WTC11 (cell line): ENCODE measurements around the gene ADAP1. TPM values are rescaled to one million over a fixed set of nuclear protein-coding genes. Genes with fewer than 3 reads are reported as not detected.

Experiments used
- ATAC-seq: fragments of 200-7000 bp; cut with Tn5 transposase; 2 replicates; pipeline ENCODE4 v1.10.0; 2021; ENCODE audit warnings: mild to moderate bottlenecking, moderate library complexity
- CTCF ChIA-PET: fragments of 300-600 bp; sonication (Branson Sonifier 250); formaldehyde crosslinking; loops from one replicate; lab custom pipeline; 2021; ENCODE audit warnings: antibody characterized with exemption; lab: Charles Lee
- POLR2A ChIA-PET: fragments of 350-600 bp; sonication (Branson Sonifier 250); formaldehyde crosslinking; loops from one replicate; lab custom pipeline; 2021; ENCODE audit warnings: antibody characterized with exemption; lab: Charles Lee
- DNase-seq: peaks from one replicate; pipeline ENCODE4 v3.0.0; 2021; ENCODE audit warnings: low spot score
- H3K27ac Mint-ChIP-seq: 2 replicates; pipeline ENCODE4 v1.8.0; 2021; ENCODE audit warnings: mixed read lengths
- H3K27me3 Mint-ChIP-seq: 2 replicates; pipeline ENCODE4 v1.8.0; 2021; ENCODE audit warnings: low read depth, mild to moderate bottlenecking, moderate library complexity, mixed read lengths
- H3K36me3 Mint-ChIP-seq: 2 replicates; pipeline ENCODE4 v1.8.0; 2021; ENCODE audit warnings: mixed read lengths
- H3K4me1 Mint-ChIP-seq: 2 replicates; pipeline ENCODE4 v1.8.0; 2022; ENCODE audit warnings: mixed read lengths
- H3K4me3 Mint-ChIP-seq: 2 replicates; pipeline ENCODE4 v1.8.0; 2021; ENCODE audit warnings: mild to moderate bottlenecking, moderate library complexity, mixed read lengths
- H3K9me3 Mint-ChIP-seq: 2 replicates; pipeline ENCODE4 v1.8.0; 2021; ENCODE audit warnings: mixed read lengths
- ATF3 ChIP-seq: sonication (generic); formaldehyde crosslinking; conservative IDR thresholded peaks from 2 replicates; pipeline ENCODE4 v1.8.1; 2022; ENCODE audit warnings: mild to moderate bottlenecking, missing genetic modification reagents
- CBFB ChIP-seq: sonication (generic); formaldehyde crosslinking; IDR thresholded peaks from 2 replicates; pipeline ENCODE4 v1.8.1; 2022; ENCODE audit warnings: mild to moderate bottlenecking, low read depth, missing genetic modification reagents
- CREM ChIP-seq: sonication (generic); formaldehyde crosslinking; IDR thresholded peaks from 2 replicates; pipeline ENCODE4 v1.8.1; 2022; ENCODE audit warnings: mild to moderate bottlenecking, missing genetic modification reagents, moderate library complexity
- EMX1 ChIP-seq: fragments of 250-450 bp; sonication (Bioruptor Pico); IDR thresholded peaks from 2 replicates; pipeline ENCODE4 v1.8.0; 2021; ENCODE audit warnings: mild to moderate bottlenecking
- ERG ChIP-seq: fragments of 250-450 bp; sonication (Bioruptor Pico); IDR thresholded peaks from 2 replicates; pipeline ENCODE4 v1.8.0; 2021; ENCODE audit warnings: mild to moderate bottlenecking
- FOXJ3 ChIP-seq: sonication (generic); formaldehyde crosslinking; IDR thresholded peaks from 2 replicates; pipeline ENCODE4 v1.9.0; 2021; ENCODE audit warnings: missing genetic modification reagents, mild to moderate bottlenecking, borderline replicate concordance
- GABPB1 ChIP-seq: sonication (generic); formaldehyde crosslinking; IDR thresholded peaks from 2 replicates; pipeline ENCODE4 v1.8.1; 2023; ENCODE audit warnings: mild to moderate bottlenecking, missing genetic modification reagents
- GTF2I ChIP-seq: fragments of 250-450 bp; sonication (Bioruptor Pico); conservative IDR thresholded peaks from 2 replicates; pipeline ENCODE4 v1.4.0; 2021; ENCODE audit warnings: mild to moderate bottlenecking
- NR3C1 ChIP-seq: sonication (generic); formaldehyde crosslinking; conservative IDR thresholded peaks from 2 replicates; pipeline ENCODE4 v1.8.1; 2023; ENCODE audit warnings: low read depth, mild to moderate bottlenecking, missing genetic modification reagents
- SMAD3 ChIP-seq: sonication (generic); formaldehyde crosslinking; IDR thresholded peaks from 2 replicates; pipeline ENCODE4 v1.8.0; 2022; ENCODE audit warnings: missing genetic modification reagents, mild to moderate bottlenecking, borderline replicate concordance
- SOX15 ChIP-seq: fragments of 250-450 bp; sonication (Bioruptor Pico); IDR thresholded peaks from 2 replicates; pipeline ENCODE4 v1.9.0; 2021; ENCODE audit warnings: mild to moderate bottlenecking
- TP53 ChIP-seq: sonication (generic); formaldehyde crosslinking; IDR thresholded peaks from 2 replicates; pipeline ENCODE4 v1.8.1; 2023; ENCODE audit warnings: mild to moderate bottlenecking, missing genetic modification reagents
- USF1 ChIP-seq: sonication (generic); formaldehyde crosslinking; IDR thresholded peaks from 2 replicates; pipeline ENCODE4 v1.8.0; 2022; ENCODE audit warnings: mild to moderate bottlenecking, missing genetic modification reagents
- ZBTB21 ChIP-seq: sonication (generic); formaldehyde crosslinking; IDR thresholded peaks from 2 replicates; pipeline ENCODE4 v1.8.1; 2023; ENCODE audit warnings: mild to moderate bottlenecking, missing genetic modification reagents, borderline replicate concordance
- ZNF138 ChIP-seq: sonication (generic); formaldehyde crosslinking; conservative IDR thresholded peaks from 2 replicates; pipeline ENCODE4 v1.8.1; 2022; ENCODE audit warnings: mild to moderate bottlenecking, moderate library complexity, missing genetic modification reagents
- ZNF232 ChIP-seq: sonication (generic); formaldehyde crosslinking; IDR thresholded peaks from 2 replicates; pipeline ENCODE4 v1.8.0; 2022; ENCODE audit warnings: mild to moderate bottlenecking, missing genetic modification reagents
- ZNF263 ChIP-seq: sonication (generic); formaldehyde crosslinking; IDR thresholded peaks from 2 replicates; pipeline ENCODE4 v1.8.1; 2022; ENCODE audit warnings: low read depth, mild to moderate bottlenecking, moderate library complexity, missing genetic modification reagents
- ZNF281 ChIP-seq: sonication (generic); formaldehyde crosslinking; IDR thresholded peaks from 2 replicates; pipeline ENCODE4 v1.8.0; 2023; ENCODE audit warnings: mild to moderate bottlenecking, missing genetic modification reagents
- ZNF423 ChIP-seq: fragments of 250-450 bp; sonication (Bioruptor Pico); IDR thresholded peaks from 2 replicates; pipeline ENCODE4 v2.1.2; 2022; ENCODE audit warnings: mild to moderate bottlenecking, moderate library complexity
- ZNF671 ChIP-seq: fragments of 250-450 bp; sonication (Bioruptor Pico); IDR thresholded peaks from 2 replicates; pipeline ENCODE4 v1.8.0; 2021; ENCODE audit warnings: mild to moderate bottlenecking
- total RNA-seq: library from RNA; stranded (reverse); gene quantifications from 3 replicates; pipeline ENCODE4 v1.2.3, GENCODE V29; 2021
- TF ChIP-seq, protein P1 (sequence below): sonication (generic); formaldehyde crosslinking; conservative IDR thresholded peaks from 2 replicates; pipeline ENCODE4 v1.8.1; 2023; ENCODE audit warnings: mild to moderate bottlenecking, low read depth, missing genetic modification reagents, moderate library complexity
- TF ChIP-seq, protein P2 (sequence below): fragments of 200-600 bp; IDR thresholded peaks from 2 replicates; pipeline ENCODE4 v1.8.0; 2022; ENCODE audit warnings: antibody characterized with exemption
- TF ChIP-seq, protein P3 (sequence below): sonication (generic); formaldehyde crosslinking; IDR thresholded peaks from 2 replicates; pipeline ENCODE4 v1.8.1; 2022; ENCODE audit warnings: missing genetic modification reagents, borderline replicate concordance

ADAP1 gene
- total RNA-seq, 1 experiment from 2014 or later = 4.3 TPM

GRCh38 chr7:863106-863505 is 91.4 kb downstream of the ADAP1 start:
- H3K36me3 Mint-ChIP-seq = peaks cover 83% of the 10 kb centered on the region
- ChIA-PET CTCF (no interaction called here), POLR2A (no interaction called here)
- H3K27me3 Mint-ChIP-seq = no peaks in the 10 kb centered on the region
- TF ChIP-seq GTF2I (CRISPR knock-in tag) (no peak), CREM (no peak), ERG (no peak), ZNF671 (CRISPR knock-in tag) (no peak), NR3C1 (no peak), ZNF263 (CRISPR knock-in tag) (no peak), SOX15 (no peak), CBFB (CRISPR knock-in tag) (no peak), ZBTB21 (CRISPR knock-in tag) (no peak), ZNF281 (CRISPR knock-in tag) (no peak), FOXJ3 (CRISPR knock-in tag) (no peak), EMX1 (no peak), ZNF232 (CRISPR knock-in tag) (no peak), ZNF423 (CRISPR knock-in tag) (no peak), ZNF138 (CRISPR knock-in tag) (no peak), SMAD3 (CRISPR knock-in tag) (no peak)
- TF ChIP-seq, protein P1, sequence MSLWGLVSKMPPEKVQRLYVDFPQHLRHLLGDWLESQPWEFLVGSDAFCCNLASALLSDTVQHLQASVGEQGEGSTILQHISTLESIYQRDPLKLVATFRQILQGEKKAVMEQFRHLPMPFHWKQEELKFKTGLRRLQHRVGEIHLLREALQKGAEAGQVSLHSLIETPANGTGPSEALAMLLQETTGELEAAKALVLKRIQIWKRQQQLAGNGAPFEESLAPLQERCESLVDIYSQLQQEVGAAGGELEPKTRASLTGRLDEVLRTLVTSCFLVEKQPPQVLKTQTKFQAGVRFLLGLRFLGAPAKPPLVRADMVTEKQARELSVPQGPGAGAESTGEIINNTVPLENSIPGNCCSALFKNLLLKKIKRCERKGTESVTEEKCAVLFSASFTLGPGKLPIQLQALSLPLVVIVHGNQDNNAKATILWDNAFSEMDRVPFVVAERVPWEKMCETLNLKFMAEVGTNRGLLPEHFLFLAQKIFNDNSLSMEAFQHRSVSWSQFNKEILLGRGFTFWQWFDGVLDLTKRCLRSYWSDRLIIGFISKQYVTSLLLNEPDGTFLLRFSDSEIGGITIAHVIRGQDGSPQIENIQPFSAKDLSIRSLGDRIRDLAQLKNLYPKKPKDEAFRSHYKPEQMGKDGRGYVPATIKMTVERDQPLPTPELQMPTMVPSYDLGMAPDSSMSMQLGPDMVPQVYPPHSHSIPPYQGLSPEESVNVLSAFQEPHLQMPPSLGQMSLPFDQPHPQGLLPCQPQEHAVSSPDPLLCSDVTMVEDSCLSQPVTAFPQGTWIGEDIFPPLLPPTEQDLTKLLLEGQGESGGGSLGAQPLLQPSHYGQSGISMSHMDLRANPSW (CRISPR knock-in tag) = no peak
- TF ChIP-seq, protein P2, sequence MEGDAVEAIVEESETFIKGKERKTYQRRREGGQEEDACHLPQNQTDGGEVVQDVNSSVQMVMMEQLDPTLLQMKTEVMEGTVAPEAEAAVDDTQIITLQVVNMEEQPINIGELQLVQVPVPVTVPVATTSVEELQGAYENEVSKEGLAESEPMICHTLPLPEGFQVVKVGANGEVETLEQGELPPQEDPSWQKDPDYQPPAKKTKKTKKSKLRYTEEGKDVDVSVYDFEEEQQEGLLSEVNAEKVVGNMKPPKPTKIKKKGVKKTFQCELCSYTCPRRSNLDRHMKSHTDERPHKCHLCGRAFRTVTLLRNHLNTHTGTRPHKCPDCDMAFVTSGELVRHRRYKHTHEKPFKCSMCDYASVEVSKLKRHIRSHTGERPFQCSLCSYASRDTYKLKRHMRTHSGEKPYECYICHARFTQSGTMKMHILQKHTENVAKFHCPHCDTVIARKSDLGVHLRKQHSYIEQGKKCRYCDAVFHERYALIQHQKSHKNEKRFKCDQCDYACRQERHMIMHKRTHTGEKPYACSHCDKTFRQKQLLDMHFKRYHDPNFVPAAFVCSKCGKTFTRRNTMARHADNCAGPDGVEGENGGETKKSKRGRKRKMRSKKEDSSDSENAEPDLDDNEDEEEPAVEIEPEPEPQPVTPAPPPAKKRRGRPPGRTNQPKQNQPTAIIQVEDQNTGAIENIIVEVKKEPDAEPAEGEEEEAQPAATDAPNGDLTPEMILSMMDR = no peak
- ATAC-seq (no peak), DNase-seq (no peak)
- H3K4me1 Mint-ChIP-seq = no peaks in the 10 kb centered on the region
- no peak overlapping the region for H3K27ac Mint-ChIP-seq
- no peak overlapping the region for H3K4me3 Mint-ChIP-seq
- H3K9me3 Mint-ChIP-seq = no peaks in the 10 kb centered on the region

DNA sequence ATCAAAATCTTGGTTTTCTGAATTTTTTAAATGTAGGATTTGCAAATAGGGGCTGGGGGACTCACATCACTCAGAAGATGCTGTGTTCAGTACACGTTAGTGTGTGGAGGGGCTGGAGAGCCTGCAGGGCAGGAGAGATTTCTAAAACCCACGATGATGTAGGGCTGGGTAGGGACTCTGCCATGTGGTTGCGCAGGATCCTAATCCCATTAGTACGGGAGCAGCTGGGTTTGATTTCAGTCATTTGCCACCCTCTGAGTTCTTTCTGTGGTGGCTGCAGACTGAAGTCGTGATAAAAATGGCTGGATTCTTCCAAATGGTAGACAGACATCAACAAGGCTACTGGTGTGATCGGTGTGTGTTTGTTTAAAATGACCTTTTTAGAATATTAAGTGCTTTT is 92.3 kb downstream of the ADAP1 start:
- Mint-ChIP-seq H3K36me3 (peaks cover 79% of the 10 kb centered on the region), H3K27me3 (no peaks in the 10 kb centered on the region), H3K27ac (no peak overlapping the region), H3K4me1 (no peaks in the 10 kb centered on the region), H3K4me3 (no peak overlapping the region), H3K9me3 (no peaks in the 10 kb centered on the region)
- CTCF ChIA-PET = no interaction called here
- POLR2A ChIA-PET = no interaction called here
- no peak for DNase-seq
- ATAC-seq = no peak
- TF ChIP-seq ZNF423 (CRISPR knock-in tag) (no peak), GABPB1 (CRISPR knock-in tag) (no peak), USF1 (no peak), TP53 (no peak), ATF3 (CRISPR knock-in tag) (no peak), FOXJ3 (CRISPR knock-in tag) (no peak), EMX1 (no peak), ZNF281 (CRISPR knock-in tag) (no peak)
- TF ChIP-seq, protein P3, sequence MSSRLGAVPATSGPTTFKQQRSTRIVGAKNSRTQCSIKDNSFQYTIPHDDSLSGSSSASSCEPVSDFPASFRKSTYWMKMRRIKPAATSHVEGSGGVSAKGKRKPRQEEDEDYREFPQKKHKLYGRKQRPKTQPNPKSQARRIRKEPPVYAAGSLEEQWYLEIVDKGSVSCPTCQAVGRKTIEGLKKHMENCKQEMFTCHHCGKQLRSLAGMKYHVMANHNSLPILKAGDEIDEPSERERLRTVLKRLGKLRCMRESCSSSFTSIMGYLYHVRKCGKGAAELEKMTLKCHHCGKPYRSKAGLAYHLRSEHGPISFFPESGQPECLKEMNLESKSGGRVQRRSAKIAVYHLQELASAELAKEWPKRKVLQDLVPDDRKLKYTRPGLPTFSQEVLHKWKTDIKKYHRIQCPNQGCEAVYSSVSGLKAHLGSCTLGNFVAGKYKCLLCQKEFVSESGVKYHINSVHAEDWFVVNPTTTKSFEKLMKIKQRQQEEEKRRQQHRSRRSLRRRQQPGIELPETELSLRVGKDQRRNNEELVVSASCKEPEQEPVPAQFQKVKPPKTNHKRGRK (CRISPR knock-in tag) = no peak
